Fibroblast of lung (primary cell): ENCODE measurements around the gene P4HA1. TPM values are rescaled to one million over a fixed set of nuclear protein-coding genes. Genes with fewer than 3 reads are reported as not detected.

Source experiments
- DNase-seq, 2 donors: peaks; one replicate each; pipeline versions ENCODE4 v3.0.0 to v3.0.0-alpha.2; 2010; ENCODE audit warnings: low read depth in 2 of 2
- H2AFZ ChIP-seq: 2 replicates; pipeline ENCODE4 v1.5.1; 2012; ENCODE audit warnings: low read length, control low read depth, inconsistent platforms
- H3K27ac ChIP-seq: 2 replicates; pipeline ENCODE4 v1.5.1; 2011; ENCODE audit warnings: low read length, control low read depth; ENCODE audit not compliant: insufficient read depth
- H3K27me3 ChIP-seq: 2 replicates; pipeline ENCODE4 v1.5.1; 2011; ENCODE audit warnings: mild to moderate bottlenecking, low read length; ENCODE audit not compliant: control insufficient read depth, insufficient read depth
- H3K36me3 ChIP-seq: 2 replicates; pipeline ENCODE4 v1.5.1; 2011; ENCODE audit warnings: low read length; ENCODE audit not compliant: control insufficient read depth, insufficient read depth
- H3K4me1 ChIP-seq: 2 replicates; pipeline ENCODE4 v1.5.1; 2011; ENCODE audit warnings: low read length; ENCODE audit not compliant: control insufficient read depth, insufficient read depth; ENCODE audit errors: extremely low read depth
- H3K4me2 ChIP-seq: 2 replicates; pipeline ENCODE4 v1.5.1; 2011; ENCODE audit warnings: low read length, control low read depth; ENCODE audit not compliant: insufficient read depth; ENCODE audit errors: extremely low read depth
- H3K4me3 ChIP-seq, 4 experiments: fragments of 200-600 bp in 1 of 4; sonication (generic) in 1 of 4; replicated peaks in 1 of 4; 2 replicates each; pipeline ENCODE4 v1.5.1; 2011 to 2016; ENCODE audit warnings: low read length in 4 of 4, low read depth in 3 of 4, mild to moderate bottlenecking in 3 of 4, control low read depth in 2 of 4, inconsistent platforms in 1 of 4, mixed read lengths in 1 of 4; ENCODE audit not compliant: insufficient read depth in 1 of 4; ENCODE audit errors: control extremely low read depth in 1 of 4
- H3K79me2 ChIP-seq: 2 replicates; pipeline ENCODE4 v1.5.1; 2012; ENCODE audit warnings: mild to moderate bottlenecking, low read length, inconsistent platforms; ENCODE audit not compliant: control insufficient read depth, insufficient read depth
- H3K9ac ChIP-seq: 2 replicates; pipeline ENCODE4 v1.5.1; 2011; ENCODE audit warnings: mild to moderate bottlenecking, low read length, control low read depth; ENCODE audit not compliant: insufficient read depth
- H3K9me3 ChIP-seq: 2 replicates; pipeline ENCODE4 v1.5.1; 2012; ENCODE audit warnings: low read depth, low read length; ENCODE audit not compliant: control insufficient read depth, insufficient read depth
- H4K20me1 ChIP-seq: 2 replicates; pipeline ENCODE4 v1.5.1; 2011; ENCODE audit warnings: low read length; ENCODE audit not compliant: control insufficient read depth, insufficient read depth; ENCODE audit errors: extremely low read depth
- EZH2 ChIP-seq: IDR thresholded peaks from 2 replicates; pipeline ENCODE4 v1.5.1; 2012; ENCODE audit warnings: low read length, control low read depth, mild to moderate bottlenecking; ENCODE audit errors: missing control alignments
- polyA plus RNA-seq, 2 donors: library from polyadenylated mRNA; depleted of rRNA in 1 of 2; stranded (reverse) in 1 of 2; unstranded in 1 of 2; fragments of >200 nt; gene quantifications; 2 replicates each; pipeline ENCODE4 v1.2.1, GENCODE V29; 2011 to 2012; ENCODE audit warnings: missing spikeins in 1 of 2
- total RNA-seq: library from RNA; depleted of rRNA; stranded (reverse); fragments of >200 nt; gene quantifications from 2 replicates; pipeline ENCODE4 v1.2.1, GENCODE V29; 2014
- TF ChIP-seq, protein P1 (sequence below), 2 donors: IDR thresholded peaks in 1 of 2; conservative IDR thresholded peaks in 1 of 2; 1 replicate in 1 of 2; 2 replicates in 1 of 2; pipeline ENCODE4 v1.5.1; 2011 to 2012; ENCODE audit warnings: low read length in 2 of 2, control low read depth in 1 of 2, inconsistent platforms in 1 of 2, low read depth in 1 of 2, mild to moderate bottlenecking in 1 of 2

P4HA1 gene
- total and polyA plus RNA-seq, 2 donors (not counting 1 experiment from before 2014, with no cell fraction given) = 147 to 226 TPM

DNA sequence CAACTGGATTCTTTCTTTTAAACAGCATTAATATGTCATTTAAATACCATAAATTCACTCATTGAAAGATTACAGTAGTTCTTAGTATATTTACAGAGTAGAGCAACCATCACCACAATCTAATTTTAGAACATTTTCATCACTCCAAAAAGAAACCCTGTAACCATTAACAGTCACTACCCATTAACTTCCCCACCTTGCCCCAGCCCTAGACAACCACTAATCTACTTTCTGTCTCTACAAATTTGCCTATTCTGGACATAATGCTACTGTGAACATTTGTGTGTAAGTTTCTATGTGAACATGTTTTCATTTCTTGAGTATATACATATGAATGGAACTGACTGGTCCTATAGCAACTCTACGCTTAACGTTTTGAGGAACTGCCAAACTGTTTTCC lies 42.4 kb downstream of the P4HA1 start:
- Histone ChIP-seq H3K27me3 (no peaks in the 10 kb centered on the region), H3K79me2 (no peaks in the 10 kb centered on the region), H3K4me3 (no peak overlapping the region), H4K20me1 (no peaks in the 10 kb centered on the region), H3K4me1 (no peaks in the 10 kb centered on the region), H3K4me2 (no peak overlapping the region), H3K9me3 (no peaks in the 10 kb centered on the region), H3K36me3 (peaks cover 8% of the 10 kb centered on the region), H3K9ac (no peak overlapping the region), H2AFZ (no peak overlapping the region), H3K27ac (no peak overlapping the region)
- DNase-seq = no peak
- TF ChIP-seq, protein P1, sequence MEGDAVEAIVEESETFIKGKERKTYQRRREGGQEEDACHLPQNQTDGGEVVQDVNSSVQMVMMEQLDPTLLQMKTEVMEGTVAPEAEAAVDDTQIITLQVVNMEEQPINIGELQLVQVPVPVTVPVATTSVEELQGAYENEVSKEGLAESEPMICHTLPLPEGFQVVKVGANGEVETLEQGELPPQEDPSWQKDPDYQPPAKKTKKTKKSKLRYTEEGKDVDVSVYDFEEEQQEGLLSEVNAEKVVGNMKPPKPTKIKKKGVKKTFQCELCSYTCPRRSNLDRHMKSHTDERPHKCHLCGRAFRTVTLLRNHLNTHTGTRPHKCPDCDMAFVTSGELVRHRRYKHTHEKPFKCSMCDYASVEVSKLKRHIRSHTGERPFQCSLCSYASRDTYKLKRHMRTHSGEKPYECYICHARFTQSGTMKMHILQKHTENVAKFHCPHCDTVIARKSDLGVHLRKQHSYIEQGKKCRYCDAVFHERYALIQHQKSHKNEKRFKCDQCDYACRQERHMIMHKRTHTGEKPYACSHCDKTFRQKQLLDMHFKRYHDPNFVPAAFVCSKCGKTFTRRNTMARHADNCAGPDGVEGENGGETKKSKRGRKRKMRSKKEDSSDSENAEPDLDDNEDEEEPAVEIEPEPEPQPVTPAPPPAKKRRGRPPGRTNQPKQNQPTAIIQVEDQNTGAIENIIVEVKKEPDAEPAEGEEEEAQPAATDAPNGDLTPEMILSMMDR (conservative IDR thresholded peaks at IDR 0.05 in 1 of 2, IDR thresholded peaks at IDR 0.05 in 1 of 2; ENCODE audit: low read depth in 1 of 2, low read length in 2 of 2) = no peak
- no peak for TF ChIP-seq EZH2

- no peaks in the 10 kb centered on the region for H3K4me1 ChIP-seq
- no peak for DNase-seq
- no peak overlapping the region for H3K4me2 ChIP-seq
- H3K27ac ChIP-seq = no peak overlapping the region
- H3K9ac ChIP-seq = no peak overlapping the region
- H3K27me3 ChIP-seq = no peaks in the 10 kb centered on the region
- no peaks in the 10 kb centered on the region for H3K79me2 ChIP-seq
- TF ChIP-seq, protein P1 (conservative IDR thresholded peaks at IDR 0.05 in 1 of 2, IDR thresholded peaks at IDR 0.05 in 1 of 2; ENCODE audit: low read depth in 1 of 2, low read length in 2 of 2) = no peak
- TF ChIP-seq EZH2 = no peak
- no peak overlapping the region for H3K4me3 ChIP-seq
- no peaks in the 10 kb centered on the region for H3K9me3 ChIP-seq
- H2AFZ ChIP-seq = no peak overlapping the region
- H4K20me1 ChIP-seq = no peaks in the 10 kb centered on the region
- peaks cover 8% of the 10 kb centered on the region for H3K36me3 ChIP-seq
Observed at GRCh38 chr10:73053275-73053674, 43.4 kb downstream of the P4HA1 start.

- DNase-seq = peak; percentile 90 to 92
- H3K36me3 ChIP-seq = no peaks in the 10 kb centered on the region
- no peak overlapping the region for H3K4me3 ChIP-seq
- H4K20me1 ChIP-seq = no peaks in the 10 kb centered on the region
- TF ChIP-seq, protein P1 (conservative IDR thresholded peaks at IDR 0.05 in 1 of 2, IDR thresholded peaks at IDR 0.05 in 1 of 2; ENCODE audit: low read depth in 1 of 2, low read length in 2 of 2) = no peak
- no peak for TF ChIP-seq EZH2
- H3K4me1 ChIP-seq = no peaks in the 10 kb centered on the region
- no peaks in the 10 kb centered on the region for H3K79me2 ChIP-seq
- H3K9me3 ChIP-seq = no peaks in the 10 kb centered on the region
- no peaks in the 10 kb centered on the region for H3K27me3 ChIP-seq
- H3K27ac ChIP-seq = peak overlapping the region; percentile 57
- H2AFZ ChIP-seq = no peak overlapping the region
- H3K4me2 ChIP-seq = peak overlapping the region; percentile 60
- no peak overlapping the region for H3K9ac ChIP-seq
Observed at GRCh38 chr10:73044378-73045285, 52.0 kb downstream of the P4HA1 start.
